HepG2 (cell line): ENCODE results near the gene TUBGCP3. TPM values are rescaled to one million over a fixed set of nuclear protein-coding genes. Genes with fewer than 3 reads are reported as not detected.

Experiments
- ATAC-seq: fragments of 200-7000 bp; cut with Tn5 transposase; 3 replicates; pipeline ENCODE4 v1.9.1; 2020; ENCODE audit warnings: mild to moderate bottlenecking, moderate library complexity
- BruUV-seq: library from RNA; stranded (reverse); fragments of 400-500 nt; replicated peaks from 2 replicates; lab custom pipeline; 2021; lab: Mats Ljungman, UMichigan
- CTCF ChIA-PET: fragments of 300-600 bp; formaldehyde crosslinking; extraction: SDS; loops from one replicate; lab custom pipeline; 2021; ENCODE audit warnings: low total read pairs, inconsistent platforms, low intra/inter-chr PET ratio; lab: Yijun Ruan, JAX
- POLR2A ChIA-PET: fragments of 350-600 bp; sonication (Branson Sonifier 250); formaldehyde crosslinking; loops from one replicate; lab custom pipeline; 2020; ENCODE audit warnings: antibody characterized with exemption, inconsistent platforms; lab: Yijun Ruan, JAX
- DNase-seq: peaks from one replicate; pipeline ENCODE4 v3.0.0-alpha.2; 2015; ENCODE audit warnings: low spot score
- FAIRE-seq: peaks from 3 replicates; lab custom pipeline; 2011; peaks lifted over from hg19 to GRCh38; lab: Jason Lieb, UNC
- H2AFZ ChIP-seq: one replicate; pipeline ENCODE4 v1.6.1; 2011; ENCODE audit warnings: low read length, inconsistent platforms
- H3K27ac ChIP-seq: fragments of 300-600 bp; 3 replicates; pipeline ENCODE4 v1.8.0; 2011; ENCODE audit warnings: mixed run types, mild to moderate bottlenecking, mixed read lengths, low read length, inconsistent platforms; ENCODE audit not compliant: insufficient read depth; ENCODE audit errors: extremely low read length
- H3K27me3 ChIP-seq, 2 experiments: fragments of 200-600 bp in 1 of 2; 2 replicates in 1 of 2; 3 replicates in 1 of 2; pipeline versions ENCODE4 v1.6.0 to v1.8.0; 2011; ENCODE audit warnings: low read length in 2 of 2, mild to moderate bottlenecking in 2 of 2, moderate library complexity in 2 of 2, inconsistent platforms in 1 of 2; ENCODE audit not compliant: insufficient read depth in 2 of 2, control insufficient read depth in 1 of 2
- H3K36me3 ChIP-seq, 2 experiments: fragments of 200-600 bp in 1 of 2; replicated peaks in 1 of 2; 2 replicates in 1 of 2; 3 replicates in 1 of 2; pipeline versions ENCODE4 v1.5.1 to v1.8.0; 2011; ENCODE audit warnings: low read length in 2 of 2, inconsistent platforms in 1 of 2; ENCODE audit not compliant: insufficient read depth in 2 of 2, control insufficient read depth in 1 of 2
- H3K4me1 ChIP-seq: 2 replicates; pipeline ENCODE4 v1.5.1; 2012; ENCODE audit warnings: low read length, inconsistent platforms; ENCODE audit not compliant: insufficient read depth
- H3K4me2 ChIP-seq: 2 replicates; pipeline ENCODE4 v1.6.0; 2011; ENCODE audit warnings: low read depth, low read length, inconsistent platforms
- H3K4me3 ChIP-seq, 3 experiments: fragments of 200-600 bp in 1 of 3; sonication (generic), shearing (Covaris generic) in 1 of 3; replicated peaks in 1 of 3; 2 replicates each; pipeline ENCODE4 v1.5.1; 2011 to 2016; ENCODE audit warnings: low read length in 3 of 3, inconsistent platforms in 2 of 3, low read depth in 2 of 3, mild to moderate bottlenecking in 2 of 3, control low read depth in 1 of 3, mixed read lengths in 1 of 3; ENCODE audit not compliant: insufficient read depth in 1 of 3
- H3K79me2 ChIP-seq: one replicate; pipeline ENCODE4 v1.6.1; 2011; ENCODE audit warnings: low read length, inconsistent platforms; ENCODE audit not compliant: insufficient read depth
- H3K9ac ChIP-seq: 2 replicates; pipeline ENCODE4 v1.6.0; 2011; ENCODE audit warnings: mild to moderate bottlenecking, low read depth, low read length, inconsistent platforms; ENCODE audit not compliant: insufficient read depth
- H3K9me3 ChIP-seq: 2 replicates; pipeline ENCODE4 v1.5.1; 2012; ENCODE audit warnings: mild to moderate bottlenecking, low read length
- H4K20me1 ChIP-seq: 2 replicates; pipeline ENCODE4 v1.6.0; 2011; ENCODE audit warnings: inconsistent platforms, mild to moderate bottlenecking, low read length, moderate library complexity; ENCODE audit not compliant: insufficient read depth
- ELF1 ChIP-seq: sonication (generic); formaldehyde crosslinking; IDR thresholded peaks from 2 replicates; pipeline ENCODE4 v1.4.0; 2020; ENCODE audit warnings: missing genetic modification reagents
- ZNF331 ChIP-seq: sonication (generic); formaldehyde crosslinking; IDR thresholded peaks from 2 replicates; pipeline ENCODE4 v1.4.0; 2020; ENCODE audit warnings: missing genetic modification reagents
- ZNF34 ChIP-seq: sonication (generic); formaldehyde crosslinking; IDR thresholded peaks from 2 replicates; pipeline ENCODE4 v1.4.0; 2020; ENCODE audit warnings: mild to moderate bottlenecking, missing genetic modification reagents, borderline replicate concordance
- WGBS: methylation state at CpG from one replicate; pipeline ENCODE4 v1.1.6; 2017; ENCODE audit warnings: low lambda C conversion rate; 5-methylcytosine and 5-hydroxymethylcytosine counted together
- in situ Hi-C: cut with HindIII; loops from 2 replicates; pipeline ENCODE4 v1.10.0; 2017; ENCODE audit warnings: low pct_unique_long_range_greater_than_20kb; ENCODE audit not compliant: extremely low pct_ligation_motif_present
- intact Hi-C: fragments of 100-400 bp; cut with micrococcal nuclease; formaldehyde crosslinking; loops from one replicate; pipeline ENCODE4 v1.10.0; 2022; ENCODE audit not compliant: unreplicated experiment
- polyA plus RNA-seq, 8 experiments: library from polyadenylated mRNA; depleted of rRNA in 3 of 8; stranded (reverse) in 7 of 8; unstranded in 1 of 8; fragments of >200 nt; fragmentation: Illumina TruSeq in 4 of 8; extraction: Trizol in 4 of 8; gene quantifications; 2 replicates each; pipeline versions ENCODE4 v1.2.1 to v1.2.3, GENCODE V29; 2011 to 2016; ENCODE audit warnings: low read depth in 4 of 8, missing spikeins in 1 of 8, mixed read lengths in 1 of 8; ENCODE audit not compliant: insufficient read depth in 1 of 8
- total RNA-seq, 5 experiments: library from RNA; depleted of rRNA; stranded (reverse); fragments of >200 nt; fragmentation: Illumina TruSeq; extraction: Trizol; gene quantifications; 2 replicates each; pipeline ENCODE4 v1.2.3, GENCODE V29; 2016; ENCODE audit warnings: low read depth in 1 of 5
- TF ChIP-seq, protein P1 (sequence below): sonication (generic); formaldehyde crosslinking; IDR thresholded peaks from 2 replicates; pipeline ENCODE4 v1.9.0; 2021; ENCODE audit warnings: missing genetic modification reagents, mild to moderate bottlenecking, borderline replicate concordance

The TUBGCP3 gene
- total and polyA plus RNA-seq, 2 of the 13 experiments (the other 11 are each of a cell fraction or from before 2014, with no cell fraction given), result 12.6 to 15.5 TPM

DNA sequence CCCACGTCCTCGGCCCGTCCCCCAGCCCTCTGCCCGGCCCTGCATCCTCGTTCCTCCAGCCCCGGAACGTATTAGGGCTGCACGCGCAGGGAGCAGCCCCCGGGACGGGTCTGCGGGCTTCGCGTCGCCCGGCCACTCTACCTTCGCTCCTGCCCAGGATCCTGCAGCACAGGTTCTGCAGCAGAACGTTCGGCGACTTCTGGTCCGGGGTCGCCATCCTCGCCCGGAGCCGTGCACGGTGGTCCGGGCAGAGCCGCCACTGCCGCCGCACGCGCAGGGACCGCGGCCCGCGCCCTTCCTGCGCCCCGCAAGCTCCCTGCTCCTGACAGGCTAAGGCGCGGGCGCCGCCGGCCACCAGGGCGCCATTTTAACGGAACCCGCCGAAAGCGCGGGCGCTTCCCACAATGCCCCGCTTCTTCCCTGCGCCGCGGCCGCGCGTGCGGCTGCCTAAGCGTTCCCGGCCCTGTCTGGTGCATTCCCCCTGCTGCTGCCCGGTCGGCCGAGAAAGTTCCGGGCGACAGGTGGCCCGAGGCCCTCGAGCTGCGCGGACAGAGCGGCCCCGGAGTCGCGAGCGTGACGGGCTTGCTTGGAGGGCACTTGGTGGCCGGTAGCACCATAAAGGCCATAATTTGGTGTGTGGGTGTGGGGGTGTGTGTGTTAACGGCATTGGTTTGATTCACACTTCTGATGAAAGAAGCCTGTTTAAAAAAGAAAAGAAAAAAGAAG, at the start of gene TUBGCP3 (continued):
- TF ChIP-seq ZNF331 (CRISPR knock-in tag) (peak; percentile 87), ELF1 (peak; percentile 89)

DNA sequence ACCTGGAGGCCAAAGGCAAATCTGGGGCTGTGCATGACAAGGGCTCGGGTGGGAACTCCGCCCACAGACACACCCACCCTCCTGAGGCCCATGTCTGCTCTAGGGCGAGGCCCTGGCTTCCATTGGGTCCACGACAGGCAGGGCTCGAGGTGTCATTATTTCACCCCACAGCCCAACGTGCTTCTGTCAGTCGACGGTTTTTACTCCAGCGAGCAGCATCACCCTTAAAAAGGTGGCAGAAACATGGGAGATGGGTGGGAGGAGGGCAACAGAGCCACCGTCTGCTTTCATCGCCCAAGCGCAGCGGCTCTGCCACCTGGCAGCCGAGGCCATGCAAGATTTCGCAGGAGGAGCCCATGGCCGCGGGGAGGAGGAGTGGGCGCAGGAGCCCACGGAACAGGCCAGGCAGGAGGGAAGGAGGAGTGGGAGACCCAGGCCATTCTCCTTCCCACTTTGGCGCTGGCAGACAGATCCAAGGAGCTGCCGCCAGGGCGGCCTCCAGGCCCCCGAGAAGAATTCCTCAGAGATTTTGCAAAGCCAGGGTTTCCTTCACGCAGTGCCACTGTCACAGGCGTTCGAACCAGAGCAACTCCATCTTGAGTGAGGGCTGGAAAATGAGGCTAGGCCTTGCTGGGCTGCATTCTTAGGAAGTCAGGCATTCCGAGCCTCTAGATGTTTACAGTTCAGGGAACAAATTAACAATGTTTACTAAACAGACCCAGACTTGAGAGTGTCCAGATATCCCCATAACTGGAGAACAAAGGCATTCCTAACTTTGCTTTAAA, 49.3 kb upstream of the TUBGCP3 start:
- no peaks in the 10 kb centered on the region for H3K79me2 ChIP-seq
- intact Hi-C loops, result no loop called here
- BruUV-seq, result no TSS peak
- H3K4me1 ChIP-seq, result peaks cover 21% of the 10 kb centered on the region
- H3K27ac ChIP-seq, result no peak overlapping the region
- 69% methylated on average over 20 of the region's 27 CpGs for WGBS
- ATAC-seq, result no peak
- peaks cover 4 to 57% of the 10 kb centered on the region in 2 experiments for H3K27me3 ChIP-seq
- no peak overlapping the region for H2AFZ ChIP-seq
- CTCF ChIA-PET, result no interaction called here
- no peak for TF ChIP-seq ZNF34 (CRISPR knock-in tag)
- TF ChIP-seq, protein P1, sequence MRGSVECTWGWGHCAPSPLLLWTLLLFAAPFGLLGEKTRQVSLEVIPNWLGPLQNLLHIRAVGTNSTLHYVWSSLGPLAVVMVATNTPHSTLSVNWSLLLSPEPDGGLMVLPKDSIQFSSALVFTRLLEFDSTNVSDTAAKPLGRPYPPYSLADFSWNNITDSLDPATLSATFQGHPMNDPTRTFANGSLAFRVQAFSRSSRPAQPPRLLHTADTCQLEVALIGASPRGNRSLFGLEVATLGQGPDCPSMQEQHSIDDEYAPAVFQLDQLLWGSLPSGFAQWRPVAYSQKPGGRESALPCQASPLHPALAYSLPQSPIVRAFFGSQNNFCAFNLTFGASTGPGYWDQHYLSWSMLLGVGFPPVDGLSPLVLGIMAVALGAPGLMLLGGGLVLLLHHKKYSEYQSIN (CRISPR knock-in tag), result no peak
- TF ChIP-seq, all 625 proteins: peak for 0
- H3K9ac ChIP-seq, result no peak overlapping the region
- POLR2A ChIA-PET, result no interaction called here
- H4K20me1 ChIP-seq, result no peaks in the 10 kb centered on the region
- no peaks in the 10 kb centered on the region for H3K36me3 ChIP-seq
- in situ Hi-C loops, result loop anchor here (5.0 kb wide), 1 partner anchor 235 kb away; no protein-coding TSS in a partner anchor
- no peak overlapping the region for H3K4me3 ChIP-seq
- no peaks in the 10 kb centered on the region for H3K9me3 ChIP-seq
- DNase-seq (no peak), FAIRE-seq (no peak)
- H3K4me2 ChIP-seq, result no peak overlapping the region
